Heart left ventricle (tissue), 16 donors: Measurements from ENCODE around the gene TRAF3. TPM values are rescaled to one million over a fixed set of nuclear protein-coding genes. Genes with fewer than 3 reads are reported as not detected.

Experiments used
- ATAC-seq, 4 donors: fragments of 200-7000 bp; cut with Tn5 transposase; one replicate each; pipeline ENCODE4 v1.9.1; 2020 to 2022; ENCODE audit warnings: moderate library complexity in 4 of 4, mild to moderate bottlenecking in 3 of 4, moderate number of reproducible peaks in 1 of 4
- DNase-seq, 5 donors: peaks; one replicate each; pipeline ENCODE4 v3.0.0-alpha.2; 2020
- H3K27ac ChIP-seq, 12 donors: fragments of 200-600 bp; sonication (generic) in 4 of 12; one replicate each; pipeline versions ENCODE4 v1.5.0 to v1.8.0; 2016 to 2022; ENCODE audit warnings: mild to moderate bottlenecking in 2 of 12
- H3K27me3 ChIP-seq, 9 donors: fragments of 200-600 bp; sonication (generic) in 2 of 9; one replicate each; pipeline versions ENCODE4 v1.5.1 to v1.8.0; 2016 to 2022; ENCODE audit warnings: mild to moderate bottlenecking in 3 of 9
- H3K36me3 ChIP-seq, 9 donors: fragments of 200-600 bp; sonication (generic) in 2 of 9; one replicate each; pipeline versions ENCODE4 v1.5.0 to v1.8.0; 2018 to 2022; ENCODE audit warnings: mild to moderate bottlenecking in 2 of 9
- H3K4me1 ChIP-seq, 12 donors: fragments of 200-600 bp; sonication (generic) in 4 of 12; one replicate each; pipeline versions ENCODE4 v1.5.0 to v1.8.0; 2016 to 2022; ENCODE audit warnings: mild to moderate bottlenecking in 3 of 12
- H3K4me3 ChIP-seq, 12 donors: fragments of 200-600 bp; sonication (generic) in 4 of 12; one replicate each; pipeline versions ENCODE4 v1.5.0 to v1.8.0; 2017 to 2022; ENCODE audit warnings: mild to moderate bottlenecking in 9 of 12, moderate library complexity in 4 of 12
- H3K9me3 ChIP-seq, 12 donors: fragments of 200-600 bp; sonication (generic) in 4 of 12; one replicate each; pipeline versions ENCODE4 v1.5.0 to v1.8.0; 2016 to 2022; ENCODE audit warnings: mild to moderate bottlenecking in 1 of 12
- POLR2A ChIP-seq, 2 donors: fragments of 450-650 bp; IDR thresholded peaks; one replicate each; pipeline ENCODE4 v1.6.1; 2017; ENCODE audit warnings: antibody characterized with exemption in 2 of 2, mild to moderate bottlenecking in 2 of 2, moderate library complexity in 2 of 2
- WGBS, 4 donors: extraction: QIAGEN DNeasy Blood & Tissue Kit in 2 of 4; methylation state at CpG; one replicate each; pipeline versions ENCODE4 v1.1.5 to v1.1.7; 2013 to 2018; 5-methylcytosine and 5-hydroxymethylcytosine counted together
- intact Hi-C, 10 donors: fragments of 100-400 bp; cut with DNase I; formaldehyde crosslinking; loops; one replicate each; pipeline versions ENCODE4 v1.11.1 to v1.14.2; 2022
- polyA plus RNA-seq, 2 donors: library from polyadenylated mRNA; stranded (reverse); fragments of 200-250 nt; gene quantifications; one replicate each; pipeline ENCODE4 v1.2.3, GENCODE V29; 2013
- total RNA-seq, 9 donors: library from RNA; depleted of rRNA in 2 of 9; stranded (reverse); fragments of >200 nt in 2 of 9; fragmentation: NEBNext Ultra II Directional in 3 of 9; extraction: Animal tissue kit (Norgen Biotek cat#: 25700) in 3 of 9; gene quantifications; one replicate each; pipeline versions ENCODE4 v1.1.0 to v1.2.4, GENCODE V29; 2016 to 2023
- TF ChIP-seq, protein P1 (sequence below), 12 donors: fragments of 200-600 bp; sonication (generic) in 4 of 12; IDR thresholded peaks; one replicate each; pipeline versions ENCODE4 v1.5.0 to v1.8.0; 2018 to 2022; ENCODE audit warnings: antibody characterized with exemption in 12 of 12, mild to moderate bottlenecking in 5 of 12
- donor health status: ischemic (EF 13 %, LVEDD 7.1; RV severe dilation, severe dysfunction).
- donor health status: healthy with polysubstance abuse.
- donor health status: DM: no; HTN: yes; CAD: no.
- donor health status: DM: no; HTN: no; CAD: no.
- donor health status: ischemic (EF 25% LVEDD 6.9; RV normal size, moderate dysfunction).
- donor health status: ischemic (EF 25% LVEDD 5.7; RV mildly dilated, moderate dysfunction).
- donor health status: healthy.
- donor health status: DM: yes; HTN: yes; CAD: no.
- donor health status: ischemic (EF 35%, LVEDD 5.7; RV mildly dilated, moderate dysfunction).
- donor health status: nonischemic (EF 11% LVEDD 7.7; RV severe dilation, severe dysfunction).
- donor health status: DM: yes; HTN: yes; CAD: no.
- donor health status: PGD.
- donor health status: ischemic (EF 29% LVEDD 5.4; RV normal size, mild dysfunction).
- donor health status: nonischemic (EF 23%, LVEDD 6.1; RV moderate dilation, normal function).

TRAF3 gene
- total and polyA plus RNA-seq, 11 donors: 1.6 to 20.6 (median 10.6) TPM

GRCh38 chr14:102811254-102811963 is 34.2 kb downstream of the TRAF3 start:
- Histone ChIP-seq H3K27ac (no peak overlapping the region), H3K27me3 (no peaks in the 10 kb centered on the region), H3K9me3 (no peaks in the 10 kb centered on the region), H3K4me1 (peaks cover 0 to 9% (median 0%) of the 10 kb centered on the region in 12 donors), H3K4me3 (no peak overlapping the region), H3K36me3 (no peaks in the 10 kb centered on the region)
- DNase-seq (no peak), ATAC-seq (no peak)
- TF ChIP-seq, protein P1, sequence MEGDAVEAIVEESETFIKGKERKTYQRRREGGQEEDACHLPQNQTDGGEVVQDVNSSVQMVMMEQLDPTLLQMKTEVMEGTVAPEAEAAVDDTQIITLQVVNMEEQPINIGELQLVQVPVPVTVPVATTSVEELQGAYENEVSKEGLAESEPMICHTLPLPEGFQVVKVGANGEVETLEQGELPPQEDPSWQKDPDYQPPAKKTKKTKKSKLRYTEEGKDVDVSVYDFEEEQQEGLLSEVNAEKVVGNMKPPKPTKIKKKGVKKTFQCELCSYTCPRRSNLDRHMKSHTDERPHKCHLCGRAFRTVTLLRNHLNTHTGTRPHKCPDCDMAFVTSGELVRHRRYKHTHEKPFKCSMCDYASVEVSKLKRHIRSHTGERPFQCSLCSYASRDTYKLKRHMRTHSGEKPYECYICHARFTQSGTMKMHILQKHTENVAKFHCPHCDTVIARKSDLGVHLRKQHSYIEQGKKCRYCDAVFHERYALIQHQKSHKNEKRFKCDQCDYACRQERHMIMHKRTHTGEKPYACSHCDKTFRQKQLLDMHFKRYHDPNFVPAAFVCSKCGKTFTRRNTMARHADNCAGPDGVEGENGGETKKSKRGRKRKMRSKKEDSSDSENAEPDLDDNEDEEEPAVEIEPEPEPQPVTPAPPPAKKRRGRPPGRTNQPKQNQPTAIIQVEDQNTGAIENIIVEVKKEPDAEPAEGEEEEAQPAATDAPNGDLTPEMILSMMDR (IDR thresholded peaks at IDR 0.05): no peak
- TF ChIP-seq POLR2A (IDR thresholded peaks at IDR 0.05): no peak
- WGBS, 4 donors: 88 to 97% (median 94%) methylated on average over 12 of the region's 12 CpGs
- intact Hi-C loops: no loop called here

- Histone ChIP-seq H3K4me3 (no peak overlapping the region), H3K9me3 (no peaks in the 10 kb centered on the region), H3K27ac (no peak overlapping the region), H3K36me3 (no peaks in the 10 kb centered on the region), H3K4me1 (peaks cover 0 to 3% (median 0%) of the 10 kb centered on the region in 12 donors), H3K27me3 (no peaks in the 10 kb centered on the region)
- WGBS, 4 donors: 80 to 87% (median 84%) methylated on average over 2 of the region's 2 CpGs
- DNase-seq (no peak), ATAC-seq (no peak)
- intact Hi-C loops: no loop called here
- TF ChIP-seq, protein P1 (IDR thresholded peaks at IDR 0.05): no peak
- no peak for TF ChIP-seq POLR2A (IDR thresholded peaks at IDR 0.05)
Observed at GRCh38 chr14:102811971-102812370, 34.7 kb downstream of the TRAF3 start.

- no peak overlapping the region for H3K27ac ChIP-seq
- TF ChIP-seq POLR2A (IDR thresholded peaks at IDR 0.05): no peak
- TF ChIP-seq, protein P1 (IDR thresholded peaks at IDR 0.05): no peak
- ATAC-seq: no peak
- DNase-seq: no peak
- H3K27me3 ChIP-seq: no peaks in the 10 kb centered on the region
- H3K9me3 ChIP-seq: no peaks in the 10 kb centered on the region
- 82 to 97% (median 92%) methylated on average over 5 of the region's 5 CpGs for WGBS, 4 donors
- peaks cover 0 to 5% (median 0%) of the 10 kb centered on the region in 12 donors for H3K4me1 ChIP-seq
- intact Hi-C loops: no loop called here
- H3K4me3 ChIP-seq: no peak overlapping the region
- H3K36me3 ChIP-seq: no peaks in the 10 kb centered on the region
Observed at GRCh38 chr14:102813691-102814090, 36.4 kb downstream of the TRAF3 start.

DNA sequence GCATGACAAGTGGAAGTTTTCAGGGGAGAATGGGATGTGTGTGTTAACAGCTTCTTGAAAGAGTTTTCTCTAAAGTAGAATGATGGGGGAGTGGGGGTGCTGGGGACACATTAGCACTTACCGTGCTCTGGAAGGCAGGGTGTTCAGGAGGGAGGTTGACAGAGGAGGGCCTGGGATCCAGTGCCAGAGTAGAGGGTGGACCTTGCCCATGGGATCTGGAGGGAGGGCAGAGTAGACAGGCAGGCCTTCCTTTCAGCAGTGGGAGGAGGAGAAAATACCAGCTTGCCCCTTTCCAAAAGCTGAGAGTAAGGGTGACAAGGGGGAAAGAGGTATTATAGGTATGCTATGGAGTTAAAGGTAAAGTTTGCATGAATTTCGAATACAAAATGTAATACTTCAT is 40.1 kb downstream of the TRAF3 start:
- no peak overlapping the region for H3K27ac ChIP-seq
- WGBS, 4 donors: 88 to 98% (median 93%) methylated on average over 2 of the region's 2 CpGs
- no peak overlapping the region for H3K4me3 ChIP-seq
- no peak for ATAC-seq
- intact Hi-C loops: no loop called here
- H3K4me1 ChIP-seq: peaks cover 0 to 5% (median 0%) of the 10 kb centered on the region in 12 donors
- no peaks in the 10 kb centered on the region for H3K27me3 ChIP-seq
- TF ChIP-seq POLR2A (IDR thresholded peaks at IDR 0.05): no peak
- TF ChIP-seq, protein P1 (IDR thresholded peaks at IDR 0.05): no peak
- H3K9me3 ChIP-seq: no peaks in the 10 kb centered on the region
- H3K36me3 ChIP-seq: no peaks in the 10 kb centered on the region
- DNase-seq: no peak
